Astrocyte (in vitro differentiated cells and primary cell): ENCODE results near the gene KCNG2.

Source experiments
- EZH2 ChIP-seq: IDR thresholded peaks from 2 replicates; pipeline ENCODE4 v1.6.1; 2012; ENCODE audit warnings: mild to moderate bottlenecking, low read length, inconsistent platforms; ENCODE audit not compliant: insufficient read depth
- TF ChIP-seq, protein P1 (sequence below): IDR thresholded peaks from 2 replicates; pipeline ENCODE4 v1.5.1; 2011; ENCODE audit warnings: low read depth, mild to moderate bottlenecking, inconsistent platforms, low read length, moderate library complexity; ENCODE audit not compliant: insufficient read depth

DNA sequence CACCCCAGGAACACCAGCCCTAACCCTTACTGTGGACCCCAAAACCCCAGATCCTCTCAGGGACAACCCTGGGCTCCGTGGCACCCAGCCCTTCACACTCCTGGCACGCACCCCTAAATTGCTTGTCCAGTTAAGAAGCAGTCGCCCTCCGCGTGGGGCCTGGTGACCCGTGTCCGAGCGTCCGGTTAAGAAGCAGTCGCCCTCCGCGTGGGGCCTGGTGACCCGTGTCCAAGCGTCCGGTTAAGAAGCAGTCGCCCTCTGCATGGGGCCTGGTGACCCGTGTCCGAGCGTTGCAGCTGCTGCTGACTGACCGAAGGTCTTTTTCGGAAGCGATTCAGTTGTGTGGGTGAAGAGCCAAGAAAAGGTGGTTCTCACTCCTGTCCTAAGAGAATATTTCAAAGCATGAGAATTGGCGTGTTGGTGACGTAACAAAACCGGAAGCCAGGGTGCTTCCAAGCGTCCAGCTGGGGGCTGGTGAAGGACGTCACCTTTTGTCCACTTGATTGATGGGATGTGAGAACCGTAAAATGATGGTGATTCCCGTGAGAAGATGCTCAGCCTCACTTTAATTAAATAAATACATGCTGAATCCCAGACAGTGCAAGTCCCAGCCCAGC is 70.5 kb downstream of the KCNG2 start:
- TF ChIP-seq, protein P1, sequence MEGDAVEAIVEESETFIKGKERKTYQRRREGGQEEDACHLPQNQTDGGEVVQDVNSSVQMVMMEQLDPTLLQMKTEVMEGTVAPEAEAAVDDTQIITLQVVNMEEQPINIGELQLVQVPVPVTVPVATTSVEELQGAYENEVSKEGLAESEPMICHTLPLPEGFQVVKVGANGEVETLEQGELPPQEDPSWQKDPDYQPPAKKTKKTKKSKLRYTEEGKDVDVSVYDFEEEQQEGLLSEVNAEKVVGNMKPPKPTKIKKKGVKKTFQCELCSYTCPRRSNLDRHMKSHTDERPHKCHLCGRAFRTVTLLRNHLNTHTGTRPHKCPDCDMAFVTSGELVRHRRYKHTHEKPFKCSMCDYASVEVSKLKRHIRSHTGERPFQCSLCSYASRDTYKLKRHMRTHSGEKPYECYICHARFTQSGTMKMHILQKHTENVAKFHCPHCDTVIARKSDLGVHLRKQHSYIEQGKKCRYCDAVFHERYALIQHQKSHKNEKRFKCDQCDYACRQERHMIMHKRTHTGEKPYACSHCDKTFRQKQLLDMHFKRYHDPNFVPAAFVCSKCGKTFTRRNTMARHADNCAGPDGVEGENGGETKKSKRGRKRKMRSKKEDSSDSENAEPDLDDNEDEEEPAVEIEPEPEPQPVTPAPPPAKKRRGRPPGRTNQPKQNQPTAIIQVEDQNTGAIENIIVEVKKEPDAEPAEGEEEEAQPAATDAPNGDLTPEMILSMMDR: no peak
- no peak for TF ChIP-seq EZH2
